ENCODE results near the gene THRSP. TPM values are rescaled to one million over a fixed set of nuclear protein-coding genes. Genes with fewer than 3 reads are reported as not detected.

THRSP gene
- total RNA-seq (2022; extraction: Qiagen RNA extraction; ENCODE audit: low read depth) = not detected in 5 replicates

GRCh38 chr11:78063440-78064181, at the start of gene THRSP:
THRSP (plus strand) TSS chr11:78063861; CDS start chr11:78063882, 21 bp downstream.

DNA sequence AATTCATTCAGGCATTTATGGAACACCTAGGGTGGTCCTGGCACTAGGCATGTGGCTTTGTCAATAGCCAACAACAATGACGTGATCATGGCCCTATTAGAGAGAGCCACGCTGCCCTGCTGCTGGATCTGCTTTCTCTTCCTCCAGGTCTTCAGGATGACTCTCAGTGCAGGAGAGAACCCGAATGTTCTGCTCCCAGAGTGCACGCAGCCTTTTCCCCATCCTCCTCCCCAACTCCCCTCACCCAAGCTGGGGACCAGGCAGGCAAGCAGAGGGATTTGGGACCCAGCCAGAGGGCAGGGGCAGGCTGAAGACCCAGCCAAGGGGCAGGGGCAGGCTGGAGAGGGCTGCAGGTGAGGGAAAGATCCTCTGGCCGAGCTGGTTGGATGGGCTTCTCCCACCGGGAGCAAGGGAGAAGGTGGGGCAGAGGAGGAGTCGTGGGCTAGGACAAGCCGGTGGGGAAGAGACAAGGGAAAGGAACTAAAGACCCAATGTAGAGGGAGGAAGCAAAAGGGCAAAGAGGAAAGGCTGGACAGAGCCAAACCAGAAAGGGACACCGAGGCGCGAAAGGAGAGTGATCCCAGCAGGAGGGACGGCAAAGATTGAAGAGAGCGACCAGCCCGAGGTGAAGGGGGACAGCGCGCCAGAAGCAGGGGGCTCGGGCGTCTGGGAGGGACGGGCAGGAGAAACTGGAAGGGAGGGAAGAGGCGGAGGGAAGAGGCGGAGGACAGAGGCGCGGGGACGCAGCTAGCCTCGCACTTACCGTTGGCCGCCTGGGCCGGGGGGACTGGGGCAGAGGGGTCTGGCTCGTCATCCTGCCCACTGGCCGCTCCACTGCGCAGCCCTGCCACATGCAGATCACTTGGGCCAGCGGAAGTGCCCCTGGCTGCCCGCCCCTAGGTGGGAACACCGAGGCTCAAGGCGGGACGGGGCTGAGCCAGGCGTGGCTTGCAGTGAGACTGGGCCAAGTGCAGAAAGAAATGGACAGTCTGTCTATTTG, 41.0 kb upstream of the THRSP start, which contains the start of gene KCTD14:
Gene KCTD14 (minus strand): TSS at position 880 of the 1,000 bp plus-strand sequence. CDS start 27 bp downstream, at position 853.

GRCh38 chr11:78079232-78080083, 15.8 kb downstream of the THRSP start, which contains the start of gene NDUFC2:
NDUFC2 (minus strand) TSS chr11:78079862; CDS start chr11:78079744, 118 bp downstream.

Other genes with a start within 250 kb of the THRSP start
- 12.6 to 22.2 TPM (median 16.1 TPM) in 5 replicates for gene RSF1, start 243.1 kb upstream of the THRSP start, total RNA-seq (2022; extraction: Qiagen RNA extraction; ENCODE audit: low read depth)
- 26.6 to 37.2 TPM (median 26.9 TPM) in 5 replicates for gene AAMDC, start 242.7 kb upstream of the THRSP start, total RNA-seq (2022; extraction: Qiagen RNA extraction; ENCODE audit: low read depth)
- gene INTS4, start 69.2 kb upstream of the THRSP start, total RNA-seq (2022; extraction: Qiagen RNA extraction; ENCODE audit: low read depth) = 17.2 to 21.1 TPM (median 19.0 TPM) in 5 replicates
- 1.3 to 2.1 TPM (median 1.7 TPM) in 5 replicates for gene KCTD14, start 40.6 kb upstream of the THRSP start, total RNA-seq (2022; extraction: Qiagen RNA extraction; ENCODE audit: low read depth)
- gene NDUFC2, start 16.0 kb downstream of the THRSP start, total RNA-seq (2022; extraction: Qiagen RNA extraction; ENCODE audit: low read depth) = 212 to 271 TPM (median 232 TPM) in 5 replicates
- gene ALG8, start 75.8 kb downstream of the THRSP start, total RNA-seq (2022; extraction: Qiagen RNA extraction; ENCODE audit: low read depth) = 51.8 to 71.0 TPM (median 61.2 TPM) in 5 replicates
- gene KCTD21, start 124.8 kb downstream of the THRSP start, total RNA-seq (2022; extraction: Qiagen RNA extraction; ENCODE audit: low read depth) = 6.2 to 8.5 TPM (median 7.5 TPM) in 5 replicates
- 5.5 to 9.6 TPM (median 8.4 TPM) in 5 replicates for gene USP35, start 125.1 kb downstream of the THRSP start, total RNA-seq (2022; extraction: Qiagen RNA extraction; ENCODE audit: low read depth)

Data from A549 treated with ZK216348 at 1 μM for 4 hours (cell line).